ENCODE data around the gene BABAM2.
"Not testable (repeated sequence)": the region's sequence is repeated elsewhere in the genome, so short reads cannot be mapped to it uniquely, and the experiment has no call there.

Gene BABAM2

GRCh38 chr2:27946530-27947060 lies 56.1 kb downstream of the BABAM2 start:
- DNase-seq (ENCODE audit: low read depth), result no peak

DNA sequence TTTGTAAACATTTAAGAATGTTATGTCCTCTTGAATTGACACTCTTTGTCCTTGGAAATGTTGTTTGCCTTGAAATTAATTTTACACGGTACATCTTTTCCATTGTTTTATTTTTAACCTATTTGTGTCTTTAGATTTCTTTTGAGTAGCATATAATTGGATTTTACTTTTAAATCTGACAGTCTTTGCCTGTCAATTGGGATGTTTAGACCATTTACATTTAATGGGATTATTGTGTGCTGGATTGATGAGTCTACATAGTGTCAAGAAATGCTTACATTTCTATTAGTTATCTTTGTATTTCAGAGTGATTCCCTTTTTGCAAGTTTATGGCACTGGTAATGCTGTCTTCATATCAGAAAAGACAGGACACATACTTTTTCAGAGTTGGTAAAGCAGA lies 61.5 kb downstream of the BABAM2 start:
- no peak for DNase-seq (ENCODE audit: low read depth)

GRCh38 chr2:27953077-27953476 lies 62.5 kb downstream of the BABAM2 start:
- no peak for DNase-seq (ENCODE audit: low read depth)

DNA sequence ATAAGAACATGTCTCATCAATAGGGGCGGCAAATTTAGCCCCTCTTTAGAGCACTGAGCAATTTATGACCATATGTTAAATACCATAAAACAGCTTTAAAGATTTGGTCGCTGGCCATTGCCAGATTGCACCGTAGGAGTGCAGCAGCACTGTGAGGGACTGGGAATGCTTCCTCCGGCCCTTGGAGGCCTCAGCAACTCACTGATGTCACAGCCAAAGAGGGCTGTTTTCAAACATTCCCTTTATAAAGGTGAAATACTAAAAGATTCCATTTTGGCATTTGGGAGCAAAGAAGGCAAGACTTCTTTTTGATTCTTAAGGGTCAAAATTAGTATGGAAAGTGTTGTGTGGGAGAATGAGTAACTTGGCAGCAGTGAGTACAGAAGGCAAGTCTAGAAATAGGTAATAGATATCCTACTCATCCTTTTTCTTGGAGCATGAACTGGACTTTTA lies 63.7 kb downstream of the BABAM2 start:
- DNase-seq (ENCODE audit: low read depth), result no peak

GRCh38 chr2:27954771-27955383 lies 64.3 kb downstream of the BABAM2 start:
- peak; percentile 27 for DNase-seq (ENCODE audit: low read depth)

DNA sequence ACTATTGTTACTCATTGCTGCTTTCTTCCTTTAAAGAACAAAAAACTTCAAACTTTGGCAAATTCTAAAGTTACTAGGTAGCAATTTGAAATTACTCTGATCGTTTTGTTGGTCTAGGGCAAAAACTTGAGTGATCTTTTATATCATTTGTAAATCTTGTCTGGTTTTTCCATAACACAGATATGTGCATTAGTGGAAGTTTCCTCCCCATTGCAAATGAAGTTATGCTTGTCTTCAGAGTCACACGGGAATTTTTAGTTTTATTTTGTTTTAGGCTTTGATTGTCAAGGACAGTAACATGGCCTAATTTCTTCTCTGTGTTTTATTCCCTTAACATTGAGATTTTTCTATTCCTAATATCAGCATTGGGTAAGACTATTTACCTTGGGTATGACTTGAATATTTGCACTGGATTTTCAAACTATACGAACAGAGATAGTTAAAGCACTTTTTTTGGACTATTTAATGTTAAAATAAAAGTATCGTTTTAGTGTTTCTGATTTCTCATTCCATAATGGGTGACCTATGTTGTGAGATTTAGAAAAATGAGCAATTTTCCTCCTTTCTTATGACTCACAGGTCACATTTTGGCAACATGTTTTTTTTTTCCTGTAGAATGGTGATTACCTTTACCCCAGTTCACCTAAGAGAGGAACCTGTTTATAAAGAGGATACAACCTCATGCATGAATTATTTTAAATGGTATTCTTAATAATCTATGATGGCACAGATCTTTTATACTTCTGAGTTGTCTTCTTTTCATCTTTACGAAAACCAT lies 65.0 kb downstream of the BABAM2 start:
- DNase-seq (ENCODE audit: low read depth), result no peak

DNA sequence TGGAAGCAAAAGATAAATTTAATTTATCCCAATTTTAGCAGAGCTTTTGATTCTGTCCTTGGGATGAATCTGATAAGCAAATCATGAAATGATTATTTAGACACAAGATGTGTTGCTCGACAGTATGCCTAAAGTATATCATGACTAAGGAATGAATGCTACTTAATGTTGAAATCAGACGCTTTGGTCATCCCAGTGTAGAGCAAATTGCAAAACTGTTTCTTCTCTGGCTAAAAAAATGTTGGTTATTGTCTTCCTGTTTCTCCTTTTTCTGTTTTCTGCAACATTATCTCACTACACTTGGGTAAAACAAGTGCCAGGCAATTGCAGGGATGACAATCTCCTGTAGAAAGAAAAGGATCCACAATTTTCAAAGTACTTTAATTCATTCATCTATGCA lies 66.4 kb downstream of the BABAM2 start:
- no peak for DNase-seq (ENCODE audit: low read depth)

- no peak for DNase-seq (ENCODE audit: low read depth)
Observed at GRCh38 chr2:27958711-27959378, 68.3 kb downstream of the BABAM2 start.

DNA sequence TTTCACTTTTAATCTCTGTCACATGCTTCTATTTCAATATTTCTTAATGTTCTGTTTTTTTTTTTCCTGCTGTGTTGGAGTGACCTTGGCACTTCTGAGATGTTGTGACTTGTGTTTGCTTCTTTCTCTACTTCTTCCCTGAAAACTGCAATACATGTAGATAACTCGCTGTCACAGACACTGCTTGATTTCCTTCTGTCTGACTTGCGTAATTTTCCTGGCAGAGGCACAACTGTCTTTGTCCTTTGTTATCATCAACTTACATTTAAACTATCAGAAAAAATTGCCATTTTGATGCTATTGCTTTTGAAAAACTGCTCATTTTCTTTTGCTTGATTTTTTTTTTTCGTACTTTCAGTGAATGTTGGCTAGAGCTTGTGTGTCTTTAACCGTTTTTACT lies 69.0 kb downstream of the BABAM2 start:
- no peak for DNase-seq (ENCODE audit: low read depth)

DNA sequence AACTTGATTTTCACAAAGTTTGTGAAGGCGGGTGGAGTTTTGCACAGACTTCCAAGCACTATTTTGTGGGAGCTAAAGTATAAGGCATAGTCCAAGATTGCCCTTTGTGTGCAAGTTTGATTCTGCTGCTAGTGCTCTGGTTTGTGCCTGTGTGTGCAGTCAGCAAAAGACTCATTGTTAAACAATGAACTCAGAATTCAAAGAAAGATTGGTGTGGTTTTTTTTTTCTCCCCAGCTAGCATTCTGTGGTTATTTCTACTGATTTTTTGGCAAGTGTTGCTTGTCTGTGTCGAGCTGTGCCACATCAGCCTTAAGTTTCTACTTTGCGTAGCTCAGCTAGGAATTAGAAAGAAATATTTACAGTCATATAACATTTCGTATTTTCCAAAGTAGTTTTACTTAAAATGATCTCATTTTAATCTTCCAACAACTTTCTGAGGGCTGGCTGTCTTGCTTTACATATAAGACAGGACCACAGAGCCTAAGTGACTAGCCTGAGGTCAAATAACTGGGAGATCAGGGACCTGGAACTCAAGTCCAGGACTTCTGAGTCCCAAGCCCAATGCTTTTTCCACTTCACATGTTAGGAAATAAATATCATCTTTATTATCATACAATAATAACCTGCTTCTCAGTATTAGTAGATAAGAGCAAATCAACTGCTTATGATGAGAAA lies 69.8 kb downstream of the BABAM2 start:
- no peak for DNase-seq (ENCODE audit: low read depth)

- no peak for DNase-seq (ENCODE audit: low read depth)
Observed at GRCh38 chr2:27962006-27962405, 71.5 kb downstream of the BABAM2 start.

GRCh38 chr2:27963472-27963871 lies 72.9 kb downstream of the BABAM2 start:
- DNase-seq (ENCODE audit: low read depth), result no peak

DNA sequence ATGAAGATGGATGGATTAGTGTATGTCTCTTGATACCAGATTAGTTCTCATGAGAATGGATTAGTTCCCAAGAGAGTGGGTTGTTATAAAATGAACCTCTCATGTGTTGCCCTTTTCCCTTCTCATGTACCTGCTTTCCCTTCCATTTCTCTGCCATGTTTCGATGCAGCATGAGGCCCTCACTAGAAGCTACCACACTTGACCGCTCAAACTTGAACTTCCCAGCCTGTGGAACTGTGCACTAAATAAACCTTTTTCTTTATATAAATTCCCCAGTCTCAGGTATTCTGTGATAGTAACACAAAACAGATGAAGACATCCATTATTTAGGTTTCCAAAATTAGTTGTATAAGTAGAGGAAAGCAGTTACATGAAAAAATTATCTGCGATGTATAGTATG lies 73.5 kb downstream of the BABAM2 start:
- no peak for DNase-seq (ENCODE audit: low read depth)

DNA sequence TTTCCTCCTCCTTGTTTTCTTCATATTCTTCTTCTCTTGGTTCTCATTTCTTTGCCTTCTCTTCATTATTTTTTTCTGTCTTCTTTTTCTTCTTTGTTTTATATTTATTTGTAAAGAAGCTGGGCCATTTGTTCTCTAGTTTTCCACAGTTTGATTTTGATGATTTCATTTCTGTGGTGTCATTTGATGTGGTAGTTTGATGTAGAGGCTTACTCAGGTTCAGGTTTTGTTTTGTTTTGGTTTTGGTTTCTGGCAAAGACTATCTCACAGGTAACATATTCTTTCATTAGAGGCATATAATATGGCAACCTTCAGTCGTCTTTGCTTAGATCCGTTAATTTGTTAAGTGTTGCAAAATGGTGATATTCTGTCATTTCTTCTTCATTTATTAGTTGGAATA lies 75.3 kb downstream of the BABAM2 start:
- DNase-seq (ENCODE audit: low read depth), result no peak

DNA sequence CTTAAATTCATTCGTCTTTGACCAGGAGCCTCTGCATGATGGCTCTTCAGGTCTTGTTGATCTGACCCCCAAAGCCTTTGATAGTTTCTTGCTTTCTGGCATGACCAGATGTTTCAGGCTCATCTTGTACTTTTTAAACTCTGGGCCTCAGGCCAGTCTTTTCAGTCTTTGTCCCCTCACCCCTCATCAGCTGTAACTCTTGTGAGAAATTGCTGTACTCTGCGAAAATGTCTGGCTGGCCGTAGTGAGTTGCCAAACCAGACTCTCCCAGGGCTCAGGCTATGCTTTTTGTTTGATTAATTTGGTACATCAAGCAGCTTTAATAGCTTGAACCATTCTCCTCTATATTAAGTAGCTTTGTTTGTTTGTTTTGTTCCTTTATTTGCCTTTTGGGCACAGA lies 75.9 kb downstream of the BABAM2 start:
- DNase-seq (ENCODE audit: low read depth), result no peak

- DNase-seq (ENCODE audit: low read depth), result no peak
Observed at GRCh38 chr2:27967076-27967475, 76.5 kb downstream of the BABAM2 start.

DNA sequence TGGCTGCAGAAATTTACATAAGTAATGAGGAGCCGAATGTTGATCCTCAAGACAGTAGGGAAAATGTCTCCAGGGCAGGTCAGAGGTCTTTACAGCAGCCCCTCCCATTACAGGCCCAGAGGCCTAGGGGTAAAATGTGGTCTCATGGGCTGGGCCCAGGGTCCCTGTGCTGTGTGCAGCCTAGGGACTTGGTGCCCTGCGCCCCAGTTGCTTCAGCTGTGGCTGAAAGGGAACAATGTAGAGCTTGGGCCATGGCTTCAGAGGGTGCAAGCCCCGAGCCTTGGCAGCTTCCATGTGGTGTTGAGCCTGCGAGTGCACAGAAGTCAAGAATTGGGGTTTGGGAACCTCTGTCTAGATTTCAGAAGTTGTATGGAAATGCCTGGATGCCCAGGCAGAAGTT lies 77.5 kb downstream of the BABAM2 start:
- DNase-seq (ENCODE audit: low read depth), result not testable (repeated sequence)

- not testable (repeated sequence) for DNase-seq (ENCODE audit: low read depth)
Observed at GRCh38 chr2:27968957-27969356, 78.4 kb downstream of the BABAM2 start.

DNA sequence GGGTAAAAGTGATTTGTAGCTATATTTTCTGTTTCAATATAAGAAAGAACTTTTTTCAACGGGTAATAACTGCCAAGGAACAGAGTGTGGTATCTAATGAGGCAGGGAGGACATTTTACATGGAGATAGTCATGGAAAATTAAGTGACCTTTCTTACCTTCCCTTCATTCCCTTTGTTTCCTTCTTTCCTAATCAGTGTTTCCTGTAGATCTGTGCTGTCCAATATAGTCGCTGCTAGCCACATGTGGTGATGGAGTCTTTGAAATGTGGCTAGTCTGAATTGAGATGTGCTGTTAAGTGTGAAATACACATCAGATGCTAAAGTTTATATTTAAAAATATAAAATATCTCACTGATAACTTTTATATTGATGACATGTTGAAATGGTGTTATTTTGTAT lies 81.8 kb downstream of the BABAM2 start:
- DNase-seq (ENCODE audit: low read depth), result no peak

DNA sequence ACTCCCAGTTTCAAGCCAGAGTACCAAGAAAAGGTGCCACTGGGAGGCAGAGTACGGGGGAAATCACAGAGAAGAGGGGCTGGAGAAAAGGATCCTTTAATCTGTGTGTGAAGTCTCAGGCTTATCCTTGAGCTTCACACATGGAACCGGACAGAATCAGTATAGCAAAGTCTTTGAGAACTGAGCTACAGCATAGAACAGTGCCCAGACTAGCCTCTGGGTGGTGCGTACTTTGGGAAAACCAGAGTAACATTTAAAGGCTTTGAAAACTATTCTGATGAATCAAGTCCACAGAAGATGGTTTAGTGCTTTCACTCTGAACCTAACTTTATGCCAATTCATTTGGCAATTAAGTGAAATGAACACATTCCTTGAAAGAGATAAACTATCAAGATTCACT lies 83.1 kb downstream of the BABAM2 start:
- DNase-seq (ENCODE audit: low read depth), result no peak

DNA sequence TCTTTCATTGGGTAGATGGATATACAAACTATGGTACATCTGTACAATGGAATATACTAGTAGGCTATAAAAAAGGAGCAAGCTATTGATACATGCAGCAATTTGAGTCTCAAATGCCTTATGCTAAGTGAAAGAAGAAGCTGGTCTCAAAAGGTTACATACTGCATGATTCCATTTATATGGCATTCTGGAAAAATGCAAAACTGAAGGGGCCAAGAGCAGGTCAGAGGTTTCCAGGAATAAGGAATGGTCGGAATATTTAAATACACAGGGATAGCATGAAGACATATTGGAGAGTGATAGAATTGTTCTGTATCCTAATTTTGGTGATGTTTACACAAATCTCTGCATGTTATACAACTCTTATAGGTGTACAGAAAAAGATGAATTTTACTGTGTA lies 85.8 kb downstream of the BABAM2 start:
- DNase-seq (ENCODE audit: low read depth), result no peak

GRCh38 chr2:27977731-27978312 lies 87.3 kb downstream of the BABAM2 start:
- DNase-seq (ENCODE audit: low read depth), result peak; percentile 2
